Measurements from ENCODE around the gene SDCCAG8.

Gene SDCCAG8

GRCh38 chr1:243230914-243231313 is 24.9 kb upstream of the SDCCAG8 start:
- Histone ChIP-seq H4K20me1 (ENCODE audit: insufficient read depth) (no peaks in the 10 kb centered on the region), H3K9ac (no peak overlapping the region), H3K4me2 (no peak overlapping the region), H3K27ac (no peak overlapping the region), H3K4me1 (ENCODE audit: low read depth, poor library complexity, severe bottlenecking) (peaks cover 25% of the 10 kb centered on the region), H3K36me3 (ENCODE audit: insufficient read depth) (no peaks in the 10 kb centered on the region), H3K4me3 (IDR thresholded peaks at IDR 0.05; ENCODE audit: insufficient read depth, low read depth, low read length) (no peak overlapping the region), H3K79me2 (ENCODE audit: insufficient read depth, low read depth) (peaks cover 34% of the 10 kb centered on the region), H2AFZ (ENCODE audit: low read depth) (no peak overlapping the region), H3K27me3 (ENCODE audit: insufficient read depth, low read depth) (no peaks in the 10 kb centered on the region)
- no peak for TF ChIP-seq CTCF (conservative IDR thresholded peaks at IDR 0.05; ENCODE audit: low read depth, low read length)

GRCh38 chr1:243233908-243234307 is 21.9 kb upstream of the SDCCAG8 start:
- Histone ChIP-seq H3K79me2 (ENCODE audit: insufficient read depth, low read depth) (peaks cover 49% of the 10 kb centered on the region), H3K4me3 (IDR thresholded peaks at IDR 0.05; ENCODE audit: insufficient read depth, low read depth, low read length) (no peak overlapping the region), H3K27ac (no peak overlapping the region), H3K4me1 (ENCODE audit: low read depth, poor library complexity, severe bottlenecking) (peaks cover 45% of the 10 kb centered on the region), H4K20me1 (ENCODE audit: insufficient read depth) (no peaks in the 10 kb centered on the region), H3K27me3 (ENCODE audit: insufficient read depth, low read depth) (no peaks in the 10 kb centered on the region), H2AFZ (ENCODE audit: low read depth) (no peak overlapping the region), H3K9ac (no peak overlapping the region), H3K36me3 (ENCODE audit: insufficient read depth) (no peaks in the 10 kb centered on the region), H3K4me2 (no peak overlapping the region)
- no peak for TF ChIP-seq CTCF (conservative IDR thresholded peaks at IDR 0.05; ENCODE audit: low read depth, low read length)

GRCh38 chr1:243234978-243235647 is 20.7 kb upstream of the SDCCAG8 start:
- Histone ChIP-seq H3K4me2 (peak overlapping the region; percentile 27; the same call in 1 of the 2 replicates), H3K27ac (peak overlapping the region; percentile 30; the same call in 1 of the 2 replicates), H3K27me3 (ENCODE audit: insufficient read depth, low read depth) (no peaks in the 10 kb centered on the region), H2AFZ (ENCODE audit: low read depth) (no peak overlapping the region), H4K20me1 (ENCODE audit: insufficient read depth) (no peaks in the 10 kb centered on the region), H3K4me1 (ENCODE audit: low read depth, poor library complexity, severe bottlenecking) (peaks cover 33% of the 10 kb centered on the region), H3K36me3 (ENCODE audit: insufficient read depth) (no peaks in the 10 kb centered on the region), H3K9ac (no peak overlapping the region), H3K79me2 (ENCODE audit: insufficient read depth, low read depth) (peaks cover 44% of the 10 kb centered on the region), H3K4me3 (IDR thresholded peaks at IDR 0.05; ENCODE audit: insufficient read depth, low read depth, low read length) (no peak overlapping the region)
- TF ChIP-seq CTCF (conservative IDR thresholded peaks at IDR 0.05; ENCODE audit: low read depth, low read length), result no peak

- Histone ChIP-seq H3K27me3 (ENCODE audit: insufficient read depth, low read depth) (no peaks in the 10 kb centered on the region), H3K4me3 (IDR thresholded peaks at IDR 0.05; ENCODE audit: insufficient read depth, low read depth, low read length) (peak overlapping the region; percentile 49), H3K9ac (peak overlapping the region; percentile 13; the same call in 1 of the 2 replicates), H3K27ac (peak overlapping the region; percentile 30), H3K4me2 (peak overlapping the region; percentile 27), H2AFZ (ENCODE audit: low read depth) (no peak overlapping the region), H3K36me3 (ENCODE audit: insufficient read depth) (no peaks in the 10 kb centered on the region), H3K79me2 (ENCODE audit: insufficient read depth, low read depth) (peaks cover 51% of the 10 kb centered on the region), H3K4me1 (ENCODE audit: low read depth, poor library complexity, severe bottlenecking) (peaks cover 30% of the 10 kb centered on the region), H4K20me1 (ENCODE audit: insufficient read depth) (no peaks in the 10 kb centered on the region)
- no peak for TF ChIP-seq CTCF (conservative IDR thresholded peaks at IDR 0.05; ENCODE audit: low read depth, low read length)
These were observed 19.1 kb upstream of the SDCCAG8 start for GRCh38 chr1:243236604-243237252.

All from KMS-11 (cell line).